IMR-90 (cell line): Measurements from ENCODE around the gene TMSB10. TPM values are rescaled to one million over a fixed set of nuclear protein-coding genes. Genes with fewer than 3 reads are reported as not detected.

Source experiments
- ATAC-seq: fragments of 200-7000 bp; cut with Tn5 transposase; 2 replicates; pipeline ENCODE4 v1.9.1; 2020; ENCODE audit warnings: low read depth, mild to moderate bottlenecking, moderate library complexity
- BruUV-seq: library from RNA; stranded (reverse); fragments of 400-500 nt; replicated peaks from 2 replicates; lab custom pipeline; 2021; lab: Mats Ljungman, UMichigan
- CTCF ChIA-PET: fragments of 300-600 bp; formaldehyde crosslinking; extraction: SDS; loops from one replicate; lab custom pipeline; 2021; ENCODE audit warnings: antibody characterized with exemption; lab: Yijun Ruan, JAX
- POLR2A ChIA-PET: fragments of 300-600 bp; sonication (Branson Sonifier 250); formaldehyde crosslinking; loops from one replicate; lab custom pipeline; 2022; ENCODE audit warnings: antibody characterized with exemption; ENCODE audit not compliant: unreplicated experiment; lab: Charles Lee
- DNase-seq: peaks from one replicate; pipeline ENCODE4 v3.0.0; 2013
- H2AFZ ChIP-seq: replicated peaks from 2 replicates; pipeline ENCODE3; 2013; ENCODE audit warnings: low read length, mild to moderate bottlenecking; ENCODE audit not compliant: poor library complexity
- H2AK5ac ChIP-seq: 2 replicates; pipeline ENCODE4 v1.6.1; 2013; ENCODE audit warnings: low read depth, low read length, inconsistent platforms
- H2AK9ac ChIP-seq: replicated peaks from 2 replicates; pipeline ENCODE3; 2013; ENCODE audit warnings: mild to moderate bottlenecking, low read depth, low read length, moderate library complexity; ENCODE audit not compliant: poor library complexity
- H2BK120ac ChIP-seq: 2 replicates; pipeline ENCODE4 v1.6.1; 2013; ENCODE audit warnings: low read depth, low read length, inconsistent platforms
- H2BK15ac ChIP-seq: 3 replicates; pipeline ENCODE4 v1.6.1; 2013; ENCODE audit warnings: low read depth, low read length, inconsistent platforms
- H2BK20ac ChIP-seq: 2 replicates; pipeline ENCODE4 v1.6.1; 2013; ENCODE audit warnings: low read depth, mild to moderate bottlenecking, inconsistent platforms, low read length, moderate library complexity
- H2BK5ac ChIP-seq: 2 replicates; pipeline ENCODE4 v1.6.1; 2013; ENCODE audit warnings: mild to moderate bottlenecking, low read depth, low read length, inconsistent platforms; ENCODE audit not compliant: poor library complexity, severe bottlenecking
- H3K14ac ChIP-seq: replicated peaks from 2 replicates; pipeline ENCODE4 v1.6.1; 2013; ENCODE audit warnings: low read depth, low read length, inconsistent platforms
- H3K18ac ChIP-seq: 2 replicates; pipeline ENCODE4 v1.6.1; 2013; ENCODE audit warnings: low read depth, low read length, control low read depth
- H3K23ac ChIP-seq: 2 replicates; pipeline ENCODE4 v1.6.1; 2013; ENCODE audit warnings: low read depth, low read length, inconsistent platforms
- H3K27ac ChIP-seq: 2 replicates; pipeline ENCODE4 v1.5.1; 2013; ENCODE audit warnings: mild to moderate bottlenecking, control low read depth, low read length; ENCODE audit not compliant: insufficient read depth
- H3K27me3 ChIP-seq: 2 replicates; pipeline ENCODE4 v1.6.1; 2013; ENCODE audit warnings: low read length; ENCODE audit not compliant: control insufficient read depth, insufficient read depth
- H3K36me3 ChIP-seq: 2 replicates; pipeline ENCODE4 v1.6.1; 2013; ENCODE audit warnings: low read length, mixed read lengths; ENCODE audit not compliant: control insufficient read depth, insufficient read depth
- H3K4ac ChIP-seq: 2 replicates; pipeline ENCODE4 v1.6.1; 2013; ENCODE audit warnings: low read depth, low read length, inconsistent platforms
- H3K4me1 ChIP-seq: 2 replicates; pipeline ENCODE4 v1.6.1; 2013; ENCODE audit warnings: low read length, mixed read lengths; ENCODE audit not compliant: control insufficient read depth, insufficient read depth
- H3K4me2 ChIP-seq: 2 replicates; pipeline ENCODE4 v1.6.1; 2013; ENCODE audit warnings: low read depth, mild to moderate bottlenecking, control low read depth, low read length, moderate library complexity
- H3K4me3 ChIP-seq: 2 replicates; pipeline ENCODE4 v1.5.1; 2013; ENCODE audit warnings: low read depth, mild to moderate bottlenecking, control low read depth, low read length, moderate library complexity; ENCODE audit not compliant: insufficient read depth
- H3K56ac ChIP-seq: 2 replicates; pipeline ENCODE4 v1.6.1; 2013; ENCODE audit warnings: low read length, inconsistent platforms; ENCODE audit not compliant: insufficient read depth; ENCODE audit errors: extremely low read depth
- H3K79me1 ChIP-seq, 2 experiments: 2 replicates each; pipeline ENCODE4 v1.6.1; 2013; ENCODE audit warnings: low read length in 2 of 2, inconsistent platforms in 1 of 2, low read depth in 1 of 2
- H3K9ac ChIP-seq: 2 replicates; pipeline ENCODE4 v1.6.1; 2013; ENCODE audit warnings: low read depth, low read length, control low read depth
- H3K9me1 ChIP-seq: 2 replicates; pipeline ENCODE4 v1.6.1; 2013; ENCODE audit warnings: low read length, inconsistent platforms; ENCODE audit not compliant: insufficient read depth
- H3K9me3 ChIP-seq: 2 replicates; pipeline ENCODE4 v1.6.1; 2013; ENCODE audit warnings: low read length; ENCODE audit not compliant: control insufficient read depth, insufficient read depth
- H4K20me1 ChIP-seq: 2 replicates; pipeline ENCODE4 v1.6.1; 2013; ENCODE audit warnings: low read length, inconsistent platforms; ENCODE audit not compliant: insufficient read depth
- H4K5ac ChIP-seq: 2 replicates; pipeline ENCODE4 v1.6.1; 2013; ENCODE audit warnings: mild to moderate bottlenecking, low read depth, low read length, control low read depth
- H4K8ac ChIP-seq, 2 experiments: 2 replicates each; pipeline ENCODE4 v1.6.1; 2013; ENCODE audit warnings: low read depth in 2 of 2, low read length in 2 of 2, control low read depth in 1 of 2, inconsistent platforms in 1 of 2
- H4K91ac ChIP-seq: 2 replicates; pipeline ENCODE4 v1.6.1; 2013; ENCODE audit warnings: low read depth, low read length, inconsistent platforms; ENCODE audit not compliant: insufficient read depth
- BHLHE40 ChIP-seq: fragments of 150-350 bp; IDR thresholded peaks from 2 replicates; pipeline ENCODE4 v1.6.1; 2016; ENCODE audit warnings: mild to moderate bottlenecking, low read depth, low read length
- CEBPB ChIP-seq: IDR thresholded peaks from 2 replicates; pipeline ENCODE4 v1.6.1; 2012; ENCODE audit warnings: low read depth, low read length, improper control_type of control experiment
- CHD1 ChIP-seq: IDR thresholded peaks from 2 replicates; pipeline ENCODE4 v1.6.1; 2012; ENCODE audit warnings: low read depth, low read length, improper control_type of control experiment
- FOS ChIP-seq: fragments of 150-350 bp; IDR thresholded peaks from 2 replicates; pipeline ENCODE4 v1.6.1; 2016; ENCODE audit warnings: low read depth, low read length
- MAFK ChIP-seq: IDR thresholded peaks from 2 replicates; pipeline ENCODE4 v1.6.1; 2012; ENCODE audit warnings: low read depth, low read length, improper control_type of control experiment
- MAZ ChIP-seq: IDR thresholded peaks from 2 replicates; pipeline ENCODE4 v1.6.1; 2012; ENCODE audit warnings: low read depth, mild to moderate bottlenecking, low read length, improper control_type of control experiment, moderate library complexity, borderline replicate concordance
- MXI1 ChIP-seq: IDR thresholded peaks from 2 replicates; pipeline ENCODE4 v1.6.1; 2012; ENCODE audit warnings: low read depth, mild to moderate bottlenecking, low read length, moderate library complexity, borderline replicate concordance
- NFE2L2 ChIP-seq: fragments of 150-350 bp; IDR thresholded peaks from 2 replicates; pipeline ENCODE4 v1.6.1; 2016; ENCODE audit warnings: low read depth, mild to moderate bottlenecking, low read length
- POLR2A ChIP-seq: IDR thresholded peaks from 2 replicates; pipeline ENCODE4 v1.6.1; 2012; ENCODE audit warnings: mild to moderate bottlenecking, low read depth, low read length
- RAD21 ChIP-seq: IDR thresholded peaks from 2 replicates; pipeline ENCODE4 v1.6.1; 2012; ENCODE audit warnings: low read length, improper control_type of control experiment
- RFX5 ChIP-seq: IDR thresholded peaks from 2 replicates; pipeline ENCODE4 v1.8.0; 2012; ENCODE audit warnings: low read depth, mild to moderate bottlenecking, low read length, moderate library complexity
- SMC3 ChIP-seq: fragments of 150-350 bp; IDR thresholded peaks from 2 replicates; pipeline ENCODE4 v1.6.1; 2016; ENCODE audit warnings: low read depth, mild to moderate bottlenecking, antibody characterized with exemption, low read length, moderate library complexity
- WGBS, 2 experiments: methylation state at CpG; one replicate each; pipeline versions ENCODE4 v1.1.5 to v1.1.7; 2013; ENCODE audit warnings: missing lambda C conversion rate in 2 of 2; ENCODE audit not compliant: insufficient read length in 1 of 2; ENCODE audit errors: extremely low coverage in 2 of 2; 5-methylcytosine and 5-hydroxymethylcytosine counted together
- dilution Hi-C: fragments of 300-500 bp; cut with HindIII; formaldehyde crosslinking; loops from one replicate; pipeline ENCODE4 v1.14.3; 2018; ENCODE audit warnings: low sequenced_read_pairs; ENCODE audit not compliant: unreplicated experiment
- in situ Hi-C: fragments of 300-500 bp; cut with MboI; formaldehyde crosslinking; loops from 3 replicates; pipeline ENCODE4 v1.14.3; 2019; ENCODE audit warnings: low sequenced_read_pairs, inconsistent platforms, mixed read lengths
- intact Hi-C: fragments of 100-400 bp; cut with micrococcal nuclease; formaldehyde crosslinking; loops from 2 replicates; pipeline ENCODE4 v1.10.0; 2022
- polyA plus RNA-seq, 3 experiments: library from polyadenylated mRNA; depleted of rRNA; stranded (reverse); fragments of >200 nt; gene quantifications; 2 replicates each; pipeline ENCODE4 v1.2.3, GENCODE V29; 2012; ENCODE audit warnings: low replicate concordance in 1 of 3
- total RNA-seq: library from RNA; depleted of rRNA; stranded (reverse); fragments of >200 nt; gene quantifications from 2 replicates; pipeline ENCODE4 v1.2.3, GENCODE V29; 2012
- TF ChIP-seq, protein P1 (sequence below): conservative IDR thresholded peaks from 2 replicates; pipeline ENCODE4 v1.5.1; 2012; ENCODE audit warnings: mild to moderate bottlenecking, low read depth, low read length, improper control_type of control experiment
- TF ChIP-seq, protein P2 (sequence below): fragments of 150-350 bp; IDR thresholded peaks from 2 replicates; pipeline ENCODE4 v1.6.1; 2016; ENCODE audit warnings: low read depth, mild to moderate bottlenecking, low read length, moderate library complexity, borderline replicate concordance
- TF ChIP-seq, protein P3 (sequence below): fragments of 150-350 bp; IDR thresholded peaks from 2 replicates; pipeline ENCODE4 v1.6.1; 2017; ENCODE audit warnings: mild to moderate bottlenecking, antibody characterized with exemption, low read length, low read depth

The TMSB10 gene
- total and polyA plus RNA-seq, 2 of the 4 experiments (the other 2 are of a cell fraction): 3,620 to 5,527 TPM

DNA sequence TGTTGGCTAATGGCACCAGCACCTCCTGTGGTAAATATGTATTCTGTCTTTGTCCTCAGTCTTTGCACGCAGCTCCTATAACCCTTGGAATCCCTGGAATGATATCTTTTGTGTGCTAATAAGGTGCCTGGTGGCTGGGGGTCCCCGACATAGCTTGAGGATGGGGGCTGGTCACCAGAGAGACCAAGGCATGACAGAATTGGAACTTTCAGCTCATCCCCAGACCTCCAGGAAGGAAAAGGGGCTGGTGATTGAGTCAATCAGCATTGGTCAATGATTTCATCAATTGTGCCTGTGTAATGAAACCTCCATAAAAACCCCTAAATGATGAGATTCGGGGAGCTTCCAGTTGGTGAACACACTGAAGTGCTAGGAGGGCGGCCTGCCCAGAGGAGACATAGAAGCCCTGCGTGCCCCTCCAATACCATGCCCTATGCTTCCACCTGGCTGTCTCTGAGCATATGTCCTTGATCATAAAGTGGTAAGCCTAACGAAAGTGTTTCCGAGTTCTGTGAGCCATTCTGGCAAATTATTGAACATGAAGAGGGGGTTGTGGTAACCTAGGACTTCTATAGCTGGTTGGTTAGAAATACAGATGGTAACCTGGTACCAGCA, 38.9 kb downstream of the TMSB10 start:
- Histone ChIP-seq H3K56ac (no peak overlapping the region), H3K18ac (no peak overlapping the region), H4K8ac (peak overlapping the region; percentile 45 to 59; a peak in 2 of 4 replicates), H3K9me1 (peaks cover 10% of the 10 kb centered on the region), H2BK15ac (peak overlapping the region; percentile 85; the same call in 2 of the 3 replicates), H3K79me1 (peaks cover 0 to 23% of the 10 kb centered on the region in 2 experiments; a peak in 1 of 4 replicates), H3K36me3 (no peaks in the 10 kb centered on the region), H3K14ac (peak overlapping the region; percentile 78; the same call in 1 of the 2 replicates), H4K5ac (no peak overlapping the region; the same call in 1 of the 2 replicates), H4K91ac (peak overlapping the region; percentile 13; the same call in 1 of the 2 replicates), H2AFZ (no peak overlapping the region), H2BK20ac (0 out of 2 replicates have a peak overlapping the region, but pooled peaks have one; percentile 38), H3K27ac (no peak overlapping the region), H4K20me1 (no peaks in the 10 kb centered on the region), H3K4ac (peak overlapping the region; percentile 40; the same call in 1 of the 2 replicates), H2BK120ac (peak overlapping the region; percentile 32; the same call in 1 of the 2 replicates), H3K9me3 (no peaks in the 10 kb centered on the region), H3K27me3 (no peaks in the 10 kb centered on the region), H2AK5ac (peak overlapping the region; percentile 40; the same call in 1 of the 2 replicates), H3K4me2 (no peak overlapping the region), H2BK5ac (peak overlapping the region; percentile 48), H2AK9ac (no peak overlapping the region), H3K4me1 (peaks cover 4% of the 10 kb centered on the region; the same call in 1 of the 2 replicates), H3K23ac (no peak overlapping the region; the same call in 1 of the 2 replicates), H3K4me3 (no peak overlapping the region), H3K9ac (no peak overlapping the region)
- no peak for DNase-seq
- no TSS peak for BruUV-seq
- POLR2A ChIA-PET: no interaction called here
- intact Hi-C loops: no loop called here
- WGBS, 2 experiments: 100% methylated on average over 2 of the region's 7 CpGs; no CpG with 5 or more reads in 1 of the 2 experiments
- dilution Hi-C loops: no loop called here
- no peak for ATAC-seq
- in situ Hi-C loops: no loop called here
- CTCF ChIA-PET: interaction anchor here (3.0 kb wide), 1 partner anchor 18 kb away, joined by 17 read pairs; no protein-coding TSS in a partner anchor
- TF ChIP-seq RFX5 (no peak), BHLHE40 (no peak), MXI1 (no peak), POLR2A (no peak), MAZ (no peak), FOS (no peak), CHD1 (no peak), NFE2L2 (no peak), MAFK (no peak), CEBPB (no peak), RAD21 (no peak), SMC3 (no peak)
- TF ChIP-seq, protein P1, sequence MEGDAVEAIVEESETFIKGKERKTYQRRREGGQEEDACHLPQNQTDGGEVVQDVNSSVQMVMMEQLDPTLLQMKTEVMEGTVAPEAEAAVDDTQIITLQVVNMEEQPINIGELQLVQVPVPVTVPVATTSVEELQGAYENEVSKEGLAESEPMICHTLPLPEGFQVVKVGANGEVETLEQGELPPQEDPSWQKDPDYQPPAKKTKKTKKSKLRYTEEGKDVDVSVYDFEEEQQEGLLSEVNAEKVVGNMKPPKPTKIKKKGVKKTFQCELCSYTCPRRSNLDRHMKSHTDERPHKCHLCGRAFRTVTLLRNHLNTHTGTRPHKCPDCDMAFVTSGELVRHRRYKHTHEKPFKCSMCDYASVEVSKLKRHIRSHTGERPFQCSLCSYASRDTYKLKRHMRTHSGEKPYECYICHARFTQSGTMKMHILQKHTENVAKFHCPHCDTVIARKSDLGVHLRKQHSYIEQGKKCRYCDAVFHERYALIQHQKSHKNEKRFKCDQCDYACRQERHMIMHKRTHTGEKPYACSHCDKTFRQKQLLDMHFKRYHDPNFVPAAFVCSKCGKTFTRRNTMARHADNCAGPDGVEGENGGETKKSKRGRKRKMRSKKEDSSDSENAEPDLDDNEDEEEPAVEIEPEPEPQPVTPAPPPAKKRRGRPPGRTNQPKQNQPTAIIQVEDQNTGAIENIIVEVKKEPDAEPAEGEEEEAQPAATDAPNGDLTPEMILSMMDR: no peak
- TF ChIP-seq, protein P2, sequence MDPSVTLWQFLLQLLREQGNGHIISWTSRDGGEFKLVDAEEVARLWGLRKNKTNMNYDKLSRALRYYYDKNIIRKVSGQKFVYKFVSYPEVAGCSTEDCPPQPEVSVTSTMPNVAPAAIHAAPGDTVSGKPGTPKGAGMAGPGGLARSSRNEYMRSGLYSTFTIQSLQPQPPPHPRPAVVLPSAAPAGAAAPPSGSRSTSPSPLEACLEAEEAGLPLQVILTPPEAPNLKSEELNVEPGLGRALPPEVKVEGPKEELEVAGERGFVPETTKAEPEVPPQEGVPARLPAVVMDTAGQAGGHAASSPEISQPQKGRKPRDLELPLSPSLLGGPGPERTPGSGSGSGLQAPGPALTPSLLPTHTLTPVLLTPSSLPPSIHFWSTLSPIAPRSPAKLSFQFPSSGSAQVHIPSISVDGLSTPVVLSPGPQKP: no peak
- TF ChIP-seq, protein P3, sequence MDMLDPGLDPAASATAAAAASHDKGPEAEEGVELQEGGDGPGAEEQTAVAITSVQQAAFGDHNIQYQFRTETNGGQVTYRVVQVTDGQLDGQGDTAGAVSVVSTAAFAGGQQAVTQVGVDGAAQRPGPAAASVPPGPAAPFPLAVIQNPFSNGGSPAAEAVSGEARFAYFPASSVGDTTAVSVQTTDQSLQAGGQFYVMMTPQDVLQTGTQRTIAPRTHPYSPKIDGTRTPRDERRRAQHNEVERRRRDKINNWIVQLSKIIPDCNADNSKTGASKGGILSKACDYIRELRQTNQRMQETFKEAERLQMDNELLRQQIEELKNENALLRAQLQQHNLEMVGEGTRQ: no peak
